Esophagus squamous epithelium (tissue), 4 donors: ENCODE measurements around the gene ORMDL1.

Experiments used
- POLR2A ChIP-seq, 4 donors: fragments of 450-650 bp; IDR thresholded peaks; one replicate each; pipeline ENCODE4 v1.6.1; 2017; ENCODE audit warnings: antibody characterized with exemption in 4 of 4, mild to moderate bottlenecking in 4 of 4, moderate library complexity in 3 of 4
- TF ChIP-seq, protein P1 (sequence below), 6 experiments: fragments of 450-650 bp in 4 of 6; fragments of 200-600 bp in 2 of 6; sonication (generic) in 2 of 6; IDR thresholded peaks; one replicate each; pipeline ENCODE4 v1.5.1; 2016 to 2019; ENCODE audit warnings: antibody characterized with exemption in 6 of 6, mild to moderate bottlenecking in 4 of 6, moderate library complexity in 4 of 6

DNA sequence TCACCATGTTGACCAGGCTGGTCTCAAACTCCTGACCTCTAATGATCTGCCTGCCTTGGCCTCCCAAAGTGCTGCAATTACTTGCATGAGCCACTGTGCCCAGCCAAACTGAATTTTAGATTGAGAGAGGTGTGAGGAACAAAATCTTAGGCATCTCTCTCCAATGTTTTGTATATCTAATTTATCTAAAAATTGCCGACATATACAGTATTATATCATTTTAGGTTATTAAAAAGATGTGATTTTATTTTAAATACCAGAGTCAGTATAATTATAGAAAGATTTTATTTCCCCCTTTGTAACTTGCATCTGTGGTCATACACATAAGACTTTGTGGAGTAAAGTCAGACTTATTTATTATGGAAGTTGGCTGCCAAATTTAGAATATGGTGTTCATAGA lies 10.2 kb upstream of the ORMDL1 start:
- TF ChIP-seq, protein P1, sequence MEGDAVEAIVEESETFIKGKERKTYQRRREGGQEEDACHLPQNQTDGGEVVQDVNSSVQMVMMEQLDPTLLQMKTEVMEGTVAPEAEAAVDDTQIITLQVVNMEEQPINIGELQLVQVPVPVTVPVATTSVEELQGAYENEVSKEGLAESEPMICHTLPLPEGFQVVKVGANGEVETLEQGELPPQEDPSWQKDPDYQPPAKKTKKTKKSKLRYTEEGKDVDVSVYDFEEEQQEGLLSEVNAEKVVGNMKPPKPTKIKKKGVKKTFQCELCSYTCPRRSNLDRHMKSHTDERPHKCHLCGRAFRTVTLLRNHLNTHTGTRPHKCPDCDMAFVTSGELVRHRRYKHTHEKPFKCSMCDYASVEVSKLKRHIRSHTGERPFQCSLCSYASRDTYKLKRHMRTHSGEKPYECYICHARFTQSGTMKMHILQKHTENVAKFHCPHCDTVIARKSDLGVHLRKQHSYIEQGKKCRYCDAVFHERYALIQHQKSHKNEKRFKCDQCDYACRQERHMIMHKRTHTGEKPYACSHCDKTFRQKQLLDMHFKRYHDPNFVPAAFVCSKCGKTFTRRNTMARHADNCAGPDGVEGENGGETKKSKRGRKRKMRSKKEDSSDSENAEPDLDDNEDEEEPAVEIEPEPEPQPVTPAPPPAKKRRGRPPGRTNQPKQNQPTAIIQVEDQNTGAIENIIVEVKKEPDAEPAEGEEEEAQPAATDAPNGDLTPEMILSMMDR (IDR thresholded peaks at IDR 0.05): no peak
- TF ChIP-seq POLR2A (IDR thresholded peaks at IDR 0.05): no peak
